OCI-LY1 (cell line): Measurements from ENCODE around the gene RGS19.

Experiments used
- H2AFZ ChIP-seq: fragments of 200-600 bp; sonication (generic), shearing (Covaris generic); 2 replicates; pipeline ENCODE4 v1.6.0; 2014; ENCODE audit warnings: antibody characterized with exemption, mild to moderate bottlenecking, low read length
- H3F3A ChIP-seq: fragments of 200-600 bp; sonication (generic), shearing (Covaris generic); 2 replicates; pipeline ENCODE4 v1.6.0; 2014; ENCODE audit warnings: mild to moderate bottlenecking, antibody characterized with exemption, low read length, moderate library complexity; ENCODE audit not compliant: insufficient read depth
- H3K27ac ChIP-seq: fragments of 200-600 bp; sonication (generic); 2 replicates; pipeline ENCODE4 v1.5.1; 2014; ENCODE audit warnings: low read length, mixed run types, mild to moderate bottlenecking, low read depth; ENCODE audit not compliant: poor library complexity, severe bottlenecking
- H3K27me3 ChIP-seq: fragments of 200-600 bp; sonication (generic); 2 replicates; pipeline ENCODE4 v1.6.0; 2014; ENCODE audit warnings: antibody characterized with exemption, mild to moderate bottlenecking, low read length, moderate library complexity; ENCODE audit not compliant: insufficient read depth
- H3K36me3 ChIP-seq: fragments of 200-600 bp; sonication (generic); 2 replicates; pipeline ENCODE4 v1.6.1; 2014; ENCODE audit warnings: mild to moderate bottlenecking, antibody characterized with exemption, low read length, moderate library complexity, mixed read lengths; ENCODE audit not compliant: insufficient read depth
- H3K4me1 ChIP-seq: fragments of 200-600 bp; sonication (generic); 2 replicates; pipeline ENCODE4 v1.5.1; 2014; ENCODE audit warnings: mild to moderate bottlenecking, low read length, moderate library complexity; ENCODE audit not compliant: insufficient read depth, severe bottlenecking
- H3K4me2 ChIP-seq: fragments of 200-600 bp; sonication (generic), shearing (Covaris generic); 2 replicates; pipeline ENCODE4 v1.6.1; 2014; ENCODE audit warnings: low read length
- H3K4me3 ChIP-seq: fragments of 200-600 bp; sonication (generic); 2 replicates; pipeline ENCODE4 v1.5.1; 2014; ENCODE audit warnings: low read length, low read depth, mild to moderate bottlenecking, mixed read lengths; ENCODE audit not compliant: poor library complexity, severe bottlenecking
- H3K79me2 ChIP-seq: fragments of 200-600 bp; shearing (Covaris generic); 2 replicates; pipeline ENCODE4 v1.6.1; 2016; ENCODE audit warnings: mixed run types, low read length, mixed read lengths; ENCODE audit not compliant: insufficient read depth
- H3K9ac ChIP-seq: fragments of 200-600 bp; sonication (generic), shearing (Covaris generic); 2 replicates; pipeline ENCODE4 v1.6.1; 2014; ENCODE audit warnings: mild to moderate bottlenecking, low read length, mixed read lengths
- H3K9me2 ChIP-seq: fragments of 200-600 bp; sonication (generic), shearing (Covaris generic); 2 replicates; pipeline ENCODE4 v1.6.1; 2014; ENCODE audit warnings: low read depth, mild to moderate bottlenecking, low read length, mixed read lengths
- H3K9me3 ChIP-seq: fragments of 200-600 bp; shearing (Covaris generic); 2 replicates; pipeline ENCODE4 v1.6.1; 2014; ENCODE audit warnings: low read length, mixed read lengths
- H4K20me1 ChIP-seq: fragments of 200-600 bp; sonication (generic), shearing (Covaris generic); 2 replicates; pipeline ENCODE4 v1.6.0; 2016; ENCODE audit warnings: mild to moderate bottlenecking, low read length; ENCODE audit not compliant: insufficient read depth
- CTCF ChIP-seq: fragments of 200-600 bp; sonication (generic), shearing (Covaris generic); IDR thresholded peaks from 2 replicates; pipeline ENCODE4 v1.5.1; 2017; ENCODE audit warnings: mild to moderate bottlenecking, antibody characterized with exemption, low read length, moderate library complexity, mixed read lengths
- EZH2 ChIP-seq: fragments of 200-600 bp; sonication (generic), shearing (Covaris generic); IDR thresholded peaks from 2 replicates; pipeline ENCODE4 v1.8.0; 2017; ENCODE audit warnings: borderline replicate concordance, mixed run types, mild to moderate bottlenecking, antibody characterized with exemption, low read length, moderate library complexity, mixed read lengths

The RGS19 gene

GRCh38 chr20:64031822-64032314 lies 47.5 kb downstream of the RGS19 start:
- Histone ChIP-seq H3K9ac (no peak overlapping the region), H4K20me1 (no peaks in the 10 kb centered on the region), H3K4me3 (no peak overlapping the region), H3K9me3 (no peaks in the 10 kb centered on the region), H3K79me2 (no peaks in the 10 kb centered on the region), H3K4me2 (no peak overlapping the region), H3F3A (no peaks in the 10 kb centered on the region), H3K4me1 (no peaks in the 10 kb centered on the region), H3K27me3 (no peaks in the 10 kb centered on the region), H3K9me2 (no peaks in the 10 kb centered on the region), H2AFZ (no peak overlapping the region), H3K36me3 (peaks cover 48% of the 10 kb centered on the region), H3K27ac (no peak overlapping the region)
- no peak for TF ChIP-seq CTCF
- TF ChIP-seq EZH2: no peak

- H3K4me1 ChIP-seq: no peaks in the 10 kb centered on the region
- no peak overlapping the region for H3K4me3 ChIP-seq
- no peak overlapping the region for H3K4me2 ChIP-seq
- no peaks in the 10 kb centered on the region for H3K9me3 ChIP-seq
- no peaks in the 10 kb centered on the region for H3K9me2 ChIP-seq
- no peaks in the 10 kb centered on the region for H3K79me2 ChIP-seq
- H3F3A ChIP-seq: no peaks in the 10 kb centered on the region
- H3K36me3 ChIP-seq: peaks cover 55% of the 10 kb centered on the region
- TF ChIP-seq EZH2 (no peak), CTCF (no peak)
- no peak overlapping the region for H3K27ac ChIP-seq
- H2AFZ ChIP-seq: no peak overlapping the region
- no peak overlapping the region for H3K9ac ChIP-seq
- no peaks in the 10 kb centered on the region for H3K27me3 ChIP-seq
- H4K20me1 ChIP-seq: no peaks in the 10 kb centered on the region
These were observed 48.8 kb downstream of the RGS19 start for GRCh38 chr20:64030371-64031134.

- H3K27me3 ChIP-seq: no peaks in the 10 kb centered on the region
- H3K4me1 ChIP-seq: no peaks in the 10 kb centered on the region
- H3K9me3 ChIP-seq: no peaks in the 10 kb centered on the region
- no peak for TF ChIP-seq EZH2
- TF ChIP-seq CTCF: no peak
- no peaks in the 10 kb centered on the region for H3K9me2 ChIP-seq
- H3K36me3 ChIP-seq: peaks cover 55% of the 10 kb centered on the region
- H3K4me3 ChIP-seq: no peak overlapping the region
- no peaks in the 10 kb centered on the region for H4K20me1 ChIP-seq
- no peak overlapping the region for H2AFZ ChIP-seq
- no peaks in the 10 kb centered on the region for H3F3A ChIP-seq
- H3K4me2 ChIP-seq: no peak overlapping the region
- no peak overlapping the region for H3K27ac ChIP-seq
- no peaks in the 10 kb centered on the region for H3K79me2 ChIP-seq
- H3K9ac ChIP-seq: no peak overlapping the region
These were observed 49.8 kb downstream of the RGS19 start for GRCh38 chr20:64029293-64030117.
